Colonic mucosa (tissue), 4 donors: ENCODE measurements around the gene NUBP1. TPM values are rescaled to one million over a fixed set of nuclear protein-coding genes. Genes with fewer than 3 reads are reported as not detected.

Experiments
- DNase-seq: peaks from one replicate; pipeline ENCODE4 v3.0.0-alpha.2; 2020
- H3K27ac ChIP-seq: fragments of 200-600 bp; one replicate; pipeline ENCODE4 v1.8.0; 2021
- H3K27me3 ChIP-seq: fragments of 200-600 bp; one replicate; pipeline ENCODE4 v1.8.0; 2021
- H3K36me3 ChIP-seq: fragments of 200-600 bp; one replicate; pipeline ENCODE4 v1.8.0; 2021
- H3K4me1 ChIP-seq: fragments of 200-600 bp; one replicate; pipeline ENCODE4 v1.8.0; 2021; ENCODE audit warnings: mild to moderate bottlenecking
- H3K4me3 ChIP-seq: fragments of 200-600 bp; one replicate; pipeline ENCODE4 v1.8.0; 2021
- H3K9ac ChIP-seq, 2 donors: one replicate each; pipeline ENCODE4 v1.7.0; 2013; ENCODE audit warnings: control low read depth in 2 of 2, low read depth in 2 of 2, low read length in 2 of 2
- H3K9me3 ChIP-seq: fragments of 200-600 bp; one replicate; pipeline ENCODE4 v1.8.0; 2021
- intact Hi-C: fragments of 100-400 bp; cut with DNase I; formaldehyde crosslinking; loops from one replicate; pipeline ENCODE4 v1.14.1; 2022
- total RNA-seq, 2 donors: library from RNA; stranded (reverse); fragmentation: NEBNext Ultra II Directional in 1 of 2; extraction: Animal tissue kit (Norgen Biotek cat#: 25700) in 1 of 2; gene quantifications; one replicate each; pipeline ENCODE4 v1.2.1, GENCODE V29; 2021
- TF ChIP-seq, protein P1 (sequence below): fragments of 200-600 bp; IDR thresholded peaks from one replicate; pipeline ENCODE4 v1.8.0; 2022; ENCODE audit warnings: antibody characterized with exemption, mild to moderate bottlenecking
- donor health status: healthy.
- donor health status: DM: no; HTN: no; CAD: no.
- donor health status: DM: no; HTN: no; CAD: no.

Gene NUBP1
- total RNA-seq, 2 donors from 2014 or later: 28.4 to 28.7 TPM

DNA sequence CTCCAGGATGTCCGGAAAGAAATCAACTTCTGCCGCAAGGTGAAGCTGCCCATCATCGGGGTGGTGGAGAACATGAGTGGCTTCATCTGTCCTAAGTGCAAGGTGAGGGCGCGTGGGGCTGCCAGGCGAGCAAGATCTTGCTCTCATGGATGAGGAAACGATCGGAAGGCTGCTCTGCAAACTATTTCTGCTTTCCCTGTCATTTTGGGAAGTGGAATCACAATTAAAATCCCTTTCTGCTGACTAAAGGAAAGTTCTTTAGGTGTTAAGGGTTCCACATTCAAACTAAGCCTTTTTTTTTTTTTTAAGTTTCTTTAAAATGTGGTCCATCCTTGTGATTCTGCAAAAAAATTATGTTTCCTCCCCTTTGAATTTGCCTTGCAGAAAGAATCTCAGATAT lies 17.7 kb downstream of the NUBP1 start:
- H3K27ac ChIP-seq: no peak overlapping the region
- H3K4me1 ChIP-seq: no peaks in the 10 kb centered on the region
- no peaks in the 10 kb centered on the region for H3K9me3 ChIP-seq
- no peak for DNase-seq
- H3K4me3 ChIP-seq: no peak overlapping the region
- H3K27me3 ChIP-seq: no peaks in the 10 kb centered on the region
- TF ChIP-seq, protein P1, sequence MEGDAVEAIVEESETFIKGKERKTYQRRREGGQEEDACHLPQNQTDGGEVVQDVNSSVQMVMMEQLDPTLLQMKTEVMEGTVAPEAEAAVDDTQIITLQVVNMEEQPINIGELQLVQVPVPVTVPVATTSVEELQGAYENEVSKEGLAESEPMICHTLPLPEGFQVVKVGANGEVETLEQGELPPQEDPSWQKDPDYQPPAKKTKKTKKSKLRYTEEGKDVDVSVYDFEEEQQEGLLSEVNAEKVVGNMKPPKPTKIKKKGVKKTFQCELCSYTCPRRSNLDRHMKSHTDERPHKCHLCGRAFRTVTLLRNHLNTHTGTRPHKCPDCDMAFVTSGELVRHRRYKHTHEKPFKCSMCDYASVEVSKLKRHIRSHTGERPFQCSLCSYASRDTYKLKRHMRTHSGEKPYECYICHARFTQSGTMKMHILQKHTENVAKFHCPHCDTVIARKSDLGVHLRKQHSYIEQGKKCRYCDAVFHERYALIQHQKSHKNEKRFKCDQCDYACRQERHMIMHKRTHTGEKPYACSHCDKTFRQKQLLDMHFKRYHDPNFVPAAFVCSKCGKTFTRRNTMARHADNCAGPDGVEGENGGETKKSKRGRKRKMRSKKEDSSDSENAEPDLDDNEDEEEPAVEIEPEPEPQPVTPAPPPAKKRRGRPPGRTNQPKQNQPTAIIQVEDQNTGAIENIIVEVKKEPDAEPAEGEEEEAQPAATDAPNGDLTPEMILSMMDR: no peak
- intact Hi-C loops: no loop called here
- peaks cover 34% of the 10 kb centered on the region for H3K36me3 ChIP-seq
- H3K9ac ChIP-seq: no peak overlapping the region

DNA sequence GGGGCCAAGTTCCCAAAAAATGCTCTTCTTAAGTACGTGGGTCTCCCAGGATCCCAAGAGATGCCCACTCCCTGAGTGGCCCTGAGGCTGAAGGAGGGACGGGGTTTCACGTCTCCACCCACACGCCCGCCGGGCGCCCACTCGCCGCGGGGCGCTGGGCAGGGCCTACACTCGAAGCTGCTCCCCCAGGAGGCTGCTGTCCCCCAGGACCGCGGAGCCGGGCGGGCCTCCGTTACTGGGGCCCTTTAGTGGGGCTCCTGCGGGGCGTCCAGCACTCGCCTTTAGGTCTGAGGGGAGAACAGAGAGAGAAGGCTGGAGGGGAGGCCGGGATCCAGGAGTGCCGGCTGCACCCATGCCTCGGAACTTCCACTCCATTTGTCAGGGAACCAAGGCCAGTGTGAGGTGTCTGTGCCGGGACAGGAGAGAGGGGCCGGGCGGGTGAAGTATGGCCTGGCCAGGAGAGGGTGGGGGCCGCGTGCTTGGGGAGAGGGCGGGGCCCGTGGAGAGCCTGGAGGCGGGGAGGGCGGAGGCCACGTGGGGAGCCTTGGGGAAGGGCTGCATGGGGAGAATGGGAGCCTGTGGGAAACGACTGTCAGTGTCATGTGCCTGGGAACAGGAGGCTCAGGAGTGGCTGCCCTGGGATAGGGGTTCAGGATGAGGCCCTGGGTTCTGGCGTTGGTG lies 18.8 kb downstream of the NUBP1 start:
- no peak for DNase-seq
- intact Hi-C loops: no loop called here
- Histone ChIP-seq H3K9me3 (no peaks in the 10 kb centered on the region), H3K36me3 (peaks cover 34% of the 10 kb centered on the region), H3K4me1 (no peaks in the 10 kb centered on the region), H3K4me3 (no peak overlapping the region), H3K27me3 (no peaks in the 10 kb centered on the region), H3K27ac (no peak overlapping the region), H3K9ac (no peak overlapping the region)
- TF ChIP-seq, protein P1: no peak

DNA sequence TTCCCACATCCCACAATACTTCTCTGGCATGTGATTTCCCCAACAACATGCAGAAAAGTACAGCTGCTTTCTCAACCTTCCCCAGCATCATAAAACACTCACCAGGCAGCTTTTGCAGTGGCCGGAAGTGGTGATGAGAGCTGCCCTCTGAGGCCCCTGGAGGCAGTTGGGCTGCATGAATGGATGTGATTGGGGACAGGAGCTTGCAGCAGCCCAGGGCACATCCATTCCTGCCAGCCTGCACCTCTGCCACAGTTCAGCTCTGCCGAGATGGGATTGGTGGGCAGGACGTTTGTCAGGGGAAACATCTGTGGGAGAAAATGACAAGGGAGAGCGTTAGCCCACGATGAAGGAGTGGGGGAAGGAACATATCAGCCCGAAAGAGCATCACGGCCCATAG lies 19.8 kb downstream of the NUBP1 start:
- no peak overlapping the region for H3K27ac ChIP-seq
- DNase-seq: no peak
- no peaks in the 10 kb centered on the region for H3K4me1 ChIP-seq
- H3K9ac ChIP-seq: no peak overlapping the region
- TF ChIP-seq, protein P1: no peak
- no peak overlapping the region for H3K4me3 ChIP-seq
- H3K9me3 ChIP-seq: no peaks in the 10 kb centered on the region
- intact Hi-C loops: no loop called here
- no peaks in the 10 kb centered on the region for H3K27me3 ChIP-seq
- peaks cover 28% of the 10 kb centered on the region for H3K36me3 ChIP-seq

DNA sequence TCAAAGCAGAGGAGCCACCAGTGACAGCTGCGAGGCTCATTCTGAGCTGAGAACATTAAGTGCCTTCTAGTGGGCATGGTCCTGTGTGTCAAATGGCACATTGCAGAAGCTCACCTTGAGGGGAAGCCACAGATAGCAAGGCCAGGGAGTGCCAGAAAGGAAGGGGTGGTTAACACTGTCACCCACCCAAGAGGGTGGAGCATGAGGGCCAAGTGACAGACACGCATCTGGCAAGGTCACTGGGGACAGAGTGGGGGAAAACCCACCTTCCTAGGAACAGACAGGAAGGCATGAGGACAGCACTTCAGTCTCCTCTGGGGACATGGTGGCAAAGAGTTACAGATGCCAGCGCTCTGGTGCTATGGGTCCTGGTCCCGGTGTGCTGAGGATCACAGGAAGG lies 22.1 kb downstream of the NUBP1 start:
- Histone ChIP-seq H3K27me3 (no peaks in the 10 kb centered on the region), H3K27ac (no peak overlapping the region), H3K9me3 (no peaks in the 10 kb centered on the region), H3K9ac (no peak overlapping the region), H3K36me3 (peaks cover 9% of the 10 kb centered on the region), H3K4me3 (no peak overlapping the region), H3K4me1 (no peaks in the 10 kb centered on the region)
- TF ChIP-seq, protein P1: no peak
- no peak for DNase-seq
- intact Hi-C loops: no loop called here

DNA sequence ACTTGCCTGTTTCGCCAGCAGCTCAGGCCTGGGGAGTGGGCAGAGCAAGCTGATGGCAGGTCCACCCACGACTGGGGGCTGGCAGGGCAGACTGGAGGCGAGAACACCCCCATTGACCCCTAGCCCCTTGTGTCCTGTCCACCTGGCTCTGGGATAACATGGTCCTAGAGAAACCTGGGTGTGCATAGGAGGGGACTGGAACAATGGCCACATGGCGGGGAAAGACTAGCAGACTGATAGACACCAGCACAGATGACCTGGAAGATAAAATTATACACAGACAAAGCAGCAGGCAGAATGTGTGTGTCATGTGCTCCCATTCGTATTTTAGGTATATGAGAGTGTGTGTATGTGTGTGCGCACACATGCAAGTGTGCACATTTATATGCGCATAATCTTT lies 23.5 kb downstream of the NUBP1 start:
- intact Hi-C loops: no loop called here
- TF ChIP-seq, protein P1: no peak
- Histone ChIP-seq H3K9me3 (no peaks in the 10 kb centered on the region), H3K4me1 (no peaks in the 10 kb centered on the region), H3K27me3 (no peaks in the 10 kb centered on the region), H3K36me3 (peaks cover 4% of the 10 kb centered on the region), H3K4me3 (no peak overlapping the region), H3K9ac (no peak overlapping the region), H3K27ac (no peak overlapping the region)
- DNase-seq: no peak
